Smooth muscle cell (in vitro differentiated cells): ENCODE measurements around the gene MTRR. TPM values are rescaled to one million over a fixed set of nuclear protein-coding genes. Genes with fewer than 3 reads are reported as not detected.

Source experiments
- DNase-seq: peaks from one replicate; lab custom pipeline; 2025; ENCODE audit not compliant: unreplicated experiment; lab: John Stamatoyannopoulos, UW
- H2AFZ ChIP-seq: fragments of 200-600 bp; sonication (generic); 2 replicates; pipeline ENCODE4 v1.6.0; 2016; ENCODE audit warnings: antibody characterized with exemption, low read depth, mild to moderate bottlenecking
- H3F3A ChIP-seq: fragments of 200-600 bp; sonication (generic); 2 replicates; pipeline ENCODE4 v1.6.0; 2017; ENCODE audit warnings: antibody characterized with exemption, low read depth
- H3K27ac ChIP-seq: fragments of 200-600 bp; sonication (generic); 2 replicates; pipeline ENCODE4 v1.5.1; 2016; ENCODE audit warnings: low read depth, mild to moderate bottlenecking
- H3K27me3 ChIP-seq: fragments of 200-600 bp; sonication (generic); 2 replicates; pipeline ENCODE4 v1.6.1; 2016; ENCODE audit warnings: low read depth, mild to moderate bottlenecking
- H3K36me3 ChIP-seq: fragments of 200-600 bp; sonication (generic); 2 replicates; pipeline ENCODE4 v1.5.1; 2016; ENCODE audit warnings: low read depth
- H3K4me1 ChIP-seq: fragments of 200-600 bp; sonication (generic); 2 replicates; pipeline ENCODE4 v1.5.1; 2016; ENCODE audit warnings: low read depth
- H3K4me2 ChIP-seq: fragments of 200-600 bp; sonication (generic); 2 replicates; pipeline ENCODE4 v1.6.0; 2016; ENCODE audit warnings: mild to moderate bottlenecking
- H3K4me3 ChIP-seq: fragments of 200-600 bp; sonication (generic); 2 replicates; pipeline ENCODE4 v1.5.1; 2016; ENCODE audit warnings: mild to moderate bottlenecking
- H3K79me2 ChIP-seq: fragments of 200-600 bp; sonication (generic); 2 replicates; pipeline ENCODE4 v1.6.0; 2016; ENCODE audit warnings: low read depth, mild to moderate bottlenecking
- H3K9ac ChIP-seq: fragments of 200-600 bp; sonication (generic); 2 replicates; pipeline ENCODE4 v1.6.0; 2016; ENCODE audit warnings: low read depth
- H3K9me3 ChIP-seq: fragments of 200-600 bp; sonication (generic); replicated peaks from 2 replicates; pipeline ENCODE4 v1.5.1; 2016; ENCODE audit warnings: low read depth
- H4K20me1 ChIP-seq: fragments of 200-600 bp; sonication (generic); 2 replicates; pipeline ENCODE4 v1.6.0; 2016; ENCODE audit warnings: low read depth
- CTCF ChIP-seq: fragments of 200-600 bp; sonication (generic); IDR thresholded peaks from 2 replicates; pipeline ENCODE4 v1.5.1; 2017; ENCODE audit warnings: borderline replicate concordance, mild to moderate bottlenecking, antibody characterized with exemption; ENCODE audit not compliant: insufficient read depth, poor library complexity, severe bottlenecking
- WGBS: methylation state at CpG from one replicate; pipeline ENCODE4 v1.1.7; 2016; ENCODE audit warnings: low lambda C conversion rate; 5-methylcytosine and 5-hydroxymethylcytosine counted together
- polyA plus RNA-seq: library from polyadenylated mRNA; unstranded; fragments of >200 nt; fragmentation: Nextera tagmentation; extraction: Ambion mirVana; gene quantifications from 2 replicates; pipeline ENCODE4 v1.2.1, GENCODE V29; 2016
- total RNA-seq: library from RNA; depleted of rRNA; stranded (reverse); fragments of >200 nt; gene quantifications from 2 replicates; pipeline ENCODE4 v1.2.3, GENCODE V29; 2014

The MTRR gene
- total and polyA plus RNA-seq, 2 experiments from 2014 or later: 16.2 to 23.7 TPM

- WGBS: 89% methylated on average over 4 of the region's 4 CpGs
Measured at GRCh38 chr5:7834982-7835381, 34.0 kb upstream of the MTRR start.

GRCh38 chr5:7837403-7837802, 31.5 kb upstream of the MTRR start:
- Histone ChIP-seq H3K4me3 (no peak overlapping the region), H3K79me2 (no peaks in the 10 kb centered on the region)

More at GRCh38 chr5:7834982-7835381, 34.0 kb upstream of the MTRR start:
- no peaks in the 10 kb centered on the region for H4K20me1 ChIP-seq
- H3K9ac ChIP-seq: no peak overlapping the region
- H3K9me3 ChIP-seq: no peaks in the 10 kb centered on the region
- H3K36me3 ChIP-seq: no peaks in the 10 kb centered on the region
- no peak overlapping the region for H3K27ac ChIP-seq
- no peak overlapping the region for H3K4me3 ChIP-seq
- no peaks in the 10 kb centered on the region for H3K27me3 ChIP-seq
- H3K4me2 ChIP-seq: no peak overlapping the region
- no peak for TF ChIP-seq CTCF
- H3F3A ChIP-seq: no peaks in the 10 kb centered on the region
- H3K4me1 ChIP-seq: no peaks in the 10 kb centered on the region
- H2AFZ ChIP-seq: no peak overlapping the region
- no peak for DNase-seq
- no peaks in the 10 kb centered on the region for H3K79me2 ChIP-seq

GRCh38 chr5:7842531-7842930, 26.4 kb upstream of the MTRR start:
- Histone ChIP-seq H3K79me2 (no peaks in the 10 kb centered on the region), H3K4me1 (no peaks in the 10 kb centered on the region), H3K36me3 (no peaks in the 10 kb centered on the region), H3K4me2 (no peak overlapping the region), H3K9ac (no peak overlapping the region), H2AFZ (no peak overlapping the region), H3K9me3 (no peaks in the 10 kb centered on the region), H3K27ac (no peak overlapping the region), H3F3A (no peaks in the 10 kb centered on the region), H4K20me1 (no peaks in the 10 kb centered on the region), H3K4me3 (no peak overlapping the region), H3K27me3 (no peaks in the 10 kb centered on the region)
- DNase-seq: no peak
- TF ChIP-seq CTCF: no peak
- WGBS: 76% methylated on average over 2 of the region's 2 CpGs

More at GRCh38 chr5:7837403-7837802, 31.5 kb upstream of the MTRR start:
- no peak for TF ChIP-seq CTCF
- H4K20me1 ChIP-seq: no peaks in the 10 kb centered on the region
- DNase-seq: no peak
- H3K27ac ChIP-seq: no peak overlapping the region
- no peaks in the 10 kb centered on the region for H3K36me3 ChIP-seq
- 41% methylated on average over 3 of the region's 3 CpGs for WGBS
- H3K9ac ChIP-seq: no peak overlapping the region
- no peaks in the 10 kb centered on the region for H3K9me3 ChIP-seq
- H2AFZ ChIP-seq: no peak overlapping the region
- no peaks in the 10 kb centered on the region for H3K4me1 ChIP-seq
- no peak overlapping the region for H3K4me2 ChIP-seq
- H3K27me3 ChIP-seq: no peaks in the 10 kb centered on the region
- no peaks in the 10 kb centered on the region for H3F3A ChIP-seq

- no peaks in the 10 kb centered on the region for H3K4me1 ChIP-seq
- H3K4me2 ChIP-seq: no peak overlapping the region
- H3K27ac ChIP-seq: no peak overlapping the region
- H2AFZ ChIP-seq: no peak overlapping the region
- H3K36me3 ChIP-seq: no peaks in the 10 kb centered on the region
- H3K4me3 ChIP-seq: no peak overlapping the region
- no peaks in the 10 kb centered on the region for H3F3A ChIP-seq
- H3K9ac ChIP-seq: no peak overlapping the region
- no peaks in the 10 kb centered on the region for H3K27me3 ChIP-seq
- no peaks in the 10 kb centered on the region for H4K20me1 ChIP-seq
- no peak for TF ChIP-seq CTCF
- no peak for DNase-seq
- no peaks in the 10 kb centered on the region for H3K9me3 ChIP-seq
- no peaks in the 10 kb centered on the region for H3K79me2 ChIP-seq
Measured at GRCh38 chr5:7844901-7845300, 24.0 kb upstream of the MTRR start.
